Activated CD4-positive, alpha-beta T cell treated with anti-CD3 and anti-CD28 coated beads, Interleukin-2, amount 10 ng/mL, durations not matched to agents 24 days and 14 days (primary cell): ENCODE results near the gene C6orf15. TPM values are rescaled to one million over a fixed set of nuclear protein-coding genes. Genes with fewer than 3 reads are reported as not detected.
"Not testable (repeated sequence)": the region's sequence is repeated elsewhere in the genome, so short reads cannot be mapped to it uniquely, and the experiment has no call there.

ENCODE experiments used
- DNase-seq: peaks from one replicate; pipeline ENCODE4 v3.0.0; 2022
- H3K27ac Mint-ChIP-seq: one replicate; pipeline ENCODE4 v1.8.0; 2022; ENCODE audit warnings: mild to moderate bottlenecking, mixed read lengths
- H3K27me3 Mint-ChIP-seq: one replicate; pipeline ENCODE4 v1.8.0; 2022; ENCODE audit warnings: mixed read lengths
- H3K36me3 Mint-ChIP-seq: one replicate; pipeline ENCODE4 v1.8.0; 2022; ENCODE audit warnings: low read depth, mild to moderate bottlenecking, mixed read lengths
- H3K4me1 Mint-ChIP-seq: one replicate; pipeline ENCODE4 v1.8.0; 2021; ENCODE audit warnings: mixed read lengths
- H3K4me3 Mint-ChIP-seq: one replicate; pipeline ENCODE4 v1.8.0; 2022; ENCODE audit warnings: mild to moderate bottlenecking, moderate library complexity, mixed read lengths
- H3K9me3 Mint-ChIP-seq: one replicate; pipeline ENCODE4 v1.8.0; 2021; ENCODE audit warnings: mixed read lengths
- intact Hi-C: fragments of 100-400 bp; cut with micrococcal nuclease; formaldehyde crosslinking; loops from one replicate; pipeline ENCODE4 v1.15.1; 2023
- total RNA-seq: library from RNA; stranded (reverse); gene quantifications from 2 replicates; pipeline ENCODE4 v1.2.3, GENCODE V29; 2022

The C6orf15 gene
- total RNA-seq, 1 donor from 2014 or later, result not detected

DNA sequence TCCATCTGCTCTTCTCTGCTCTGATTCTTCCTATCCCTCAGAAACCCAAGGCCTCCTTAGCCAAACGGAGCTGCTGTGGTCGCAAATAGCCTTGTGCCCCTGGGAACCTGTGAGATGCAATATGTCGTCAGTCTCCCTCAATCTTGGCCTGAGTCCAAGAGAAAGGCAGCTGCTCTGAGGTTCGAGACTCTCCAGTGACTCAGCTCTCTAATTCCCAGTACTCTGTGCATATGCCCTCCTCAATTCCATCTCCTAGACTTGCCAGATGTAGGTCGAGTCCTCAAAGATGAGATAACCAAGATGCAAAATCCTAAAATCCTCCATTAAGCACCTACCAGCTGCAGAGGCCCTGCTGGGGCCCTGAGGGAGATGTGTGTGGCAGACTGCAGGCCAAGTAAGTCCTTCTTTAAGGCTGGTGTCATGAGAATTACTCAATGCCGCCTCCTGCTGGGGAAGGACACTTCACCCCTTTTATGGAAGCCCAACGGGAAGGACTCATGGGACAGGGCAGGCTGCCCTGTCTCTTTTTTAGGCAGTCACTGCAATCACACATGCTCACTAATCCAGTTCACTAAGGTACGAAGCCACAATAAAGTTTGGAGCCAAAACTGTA, 28.5 kb downstream of the C6orf15 start:
- Mint-ChIP-seq H3K36me3 (no peaks in the 10 kb centered on the region), H3K27ac (no peak overlapping the region), H3K27me3 (peaks cover 26% of the 10 kb centered on the region), H3K4me3 (no peak overlapping the region), H3K4me1 (peaks cover 19% of the 10 kb centered on the region), H3K9me3 (no peaks in the 10 kb centered on the region)
- DNase-seq, result peak; percentile 82
- intact Hi-C loops, result loop anchor here (10.0 kb wide), 1 partner anchor 359 kb away; the partner anchor contains the start of gene TUBB

DNA sequence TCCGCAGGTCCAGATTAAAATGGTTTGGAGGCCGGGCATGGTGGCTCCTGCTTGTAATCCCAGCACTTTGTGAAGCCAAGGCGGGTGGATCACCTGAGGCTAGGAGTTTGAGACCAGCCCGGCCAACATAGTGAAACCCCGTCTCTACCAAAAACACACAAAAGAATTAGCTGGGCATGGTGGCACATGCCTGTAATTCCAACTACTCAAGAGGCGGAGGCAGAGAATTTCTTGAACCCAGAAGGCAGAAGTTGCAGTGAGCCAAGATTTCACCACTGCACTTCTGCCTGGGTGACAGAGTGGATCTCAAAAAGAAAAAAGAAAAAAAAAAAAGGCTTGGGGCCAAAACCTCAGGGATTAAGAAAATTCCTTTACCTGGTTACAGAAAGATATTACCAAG, 30.5 kb downstream of the C6orf15 start:
- no peak for DNase-seq
- Mint-ChIP-seq H3K9me3 (no peaks in the 10 kb centered on the region), H3K4me3 (no peak overlapping the region), H3K4me1 (peaks cover 11% of the 10 kb centered on the region), H3K27ac (no peak overlapping the region), H3K27me3 (peaks cover 25% of the 10 kb centered on the region), H3K36me3 (no peaks in the 10 kb centered on the region)
- intact Hi-C loops, result loop anchor here (10.0 kb wide), 1 partner anchor 357 kb away; the partner anchor contains the start of gene TUBB

DNA sequence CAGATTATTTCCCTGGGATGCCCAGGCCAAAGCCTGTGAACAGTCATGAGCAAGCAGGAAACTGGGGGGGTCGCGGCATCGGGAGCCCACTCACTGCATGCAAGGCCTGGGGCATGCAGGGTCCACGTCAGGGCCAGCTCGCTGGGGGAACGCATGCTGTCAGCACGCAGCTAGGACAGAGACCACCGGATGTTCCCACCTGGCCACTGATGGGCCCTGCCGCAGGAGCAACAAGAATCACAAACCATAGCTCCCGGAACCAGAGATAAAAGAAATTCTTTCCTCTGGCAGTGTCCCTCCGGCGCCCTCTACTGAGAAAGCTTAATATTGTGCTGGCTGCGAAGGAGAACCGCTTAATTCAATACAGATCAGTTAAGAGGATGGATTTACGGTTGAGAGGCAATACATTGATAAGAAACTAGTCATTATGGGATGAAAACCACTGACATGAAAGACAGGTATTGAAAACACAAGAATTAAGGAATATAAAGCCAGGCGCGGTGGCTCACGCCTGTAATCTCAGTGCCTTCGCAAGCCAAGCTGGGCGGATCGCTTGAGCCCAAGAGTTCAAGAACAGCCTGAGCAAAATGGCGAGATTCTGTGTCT, 32.6 kb downstream of the C6orf15 start:
- Mint-ChIP-seq H3K27me3 (peaks cover 15% of the 10 kb centered on the region), H3K4me1 (peaks cover 8% of the 10 kb centered on the region), H3K4me3 (peak overlapping the region; percentile 28), H3K27ac (no peak overlapping the region), H3K36me3 (no peaks in the 10 kb centered on the region), H3K9me3 (no peaks in the 10 kb centered on the region)
- peak; percentile 92 for DNase-seq
- intact Hi-C loops, result loop anchor here (2.0 to 10.0 kb wide), 2 partner anchors 165 to 355 kb away; partner anchors contain the start of genes TUBB and VARS2

DNA sequence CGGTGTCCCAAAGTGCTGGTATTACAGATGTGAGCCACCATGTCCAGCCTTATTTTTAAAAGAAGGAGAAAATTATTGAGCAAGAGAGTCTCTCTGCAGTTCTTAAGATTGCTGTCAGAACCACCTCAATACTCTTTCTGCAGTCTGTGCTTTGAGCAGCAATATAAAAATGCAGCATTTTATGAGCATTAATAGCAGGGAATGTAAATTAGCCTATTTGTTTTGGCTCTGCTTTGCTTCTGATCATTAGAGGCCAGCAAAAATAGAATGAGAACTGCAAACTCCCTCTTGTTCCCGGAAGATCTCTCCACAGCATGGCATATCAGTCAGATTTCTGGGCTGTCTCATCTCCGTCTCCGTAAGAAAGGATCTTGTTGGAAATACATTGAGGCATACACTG, 35.8 kb downstream of the C6orf15 start:
- H3K4me3 Mint-ChIP-seq, result no peak overlapping the region
- peaks cover 8% of the 10 kb centered on the region for H3K4me1 Mint-ChIP-seq
- DNase-seq, result no peak
- H3K27me3 Mint-ChIP-seq, result peaks cover 8% of the 10 kb centered on the region
- intact Hi-C loops, result no loop called here
- no peak overlapping the region for H3K27ac Mint-ChIP-seq
- H3K9me3 Mint-ChIP-seq, result no peaks in the 10 kb centered on the region
- H3K36me3 Mint-ChIP-seq, result no peaks in the 10 kb centered on the region

DNA sequence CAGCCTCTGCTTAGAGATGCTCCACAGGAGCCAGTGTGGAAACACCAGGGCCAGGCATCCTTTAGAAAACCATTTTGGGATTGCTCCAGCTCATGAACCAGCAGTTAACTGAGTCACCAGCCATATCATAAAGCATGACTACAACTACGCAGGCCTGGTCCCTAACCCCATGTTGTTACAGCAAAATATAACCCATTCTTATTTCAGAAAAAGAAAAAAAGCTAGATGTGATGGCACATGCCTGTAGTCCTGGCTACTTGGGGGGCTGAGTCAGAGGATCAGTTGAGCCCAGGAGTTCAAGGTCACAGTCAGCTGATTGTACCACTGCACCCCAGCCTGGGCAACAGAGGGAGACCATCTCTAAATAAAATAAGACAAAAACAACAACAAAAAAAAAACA, 36.8 kb downstream of the C6orf15 start:
- no peak overlapping the region for H3K27ac Mint-ChIP-seq
- no peak overlapping the region for H3K4me3 Mint-ChIP-seq
- intact Hi-C loops, result no loop called here
- H3K27me3 Mint-ChIP-seq, result peaks cover 9% of the 10 kb centered on the region
- DNase-seq, result no peak
- no peaks in the 10 kb centered on the region for H3K36me3 Mint-ChIP-seq
- no peaks in the 10 kb centered on the region for H3K9me3 Mint-ChIP-seq
- H3K4me1 Mint-ChIP-seq, result peaks cover 8% of the 10 kb centered on the region

DNA sequence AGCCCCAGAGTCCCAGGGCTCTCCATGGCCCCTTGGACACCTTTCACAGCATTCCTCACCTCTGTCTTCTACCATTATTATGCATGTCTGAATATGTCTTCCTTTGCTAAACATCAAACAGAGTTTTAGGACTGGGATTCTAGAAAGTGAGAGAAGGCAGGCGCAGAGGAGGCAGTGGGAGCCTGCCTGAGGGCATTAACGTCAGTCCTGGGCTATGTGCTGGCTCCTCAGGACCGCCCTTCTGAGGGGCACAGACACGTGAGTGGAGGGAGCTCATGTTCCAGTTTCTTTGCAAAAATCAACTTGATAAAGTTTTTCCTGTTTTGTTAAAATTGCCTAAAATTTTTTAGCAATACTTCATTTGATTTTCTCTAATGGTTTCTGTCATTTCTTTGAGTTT, 38.0 kb downstream of the C6orf15 start:
- no peak overlapping the region for H3K4me3 Mint-ChIP-seq
- DNase-seq, result no peak
- H3K4me1 Mint-ChIP-seq, result peaks cover 2% of the 10 kb centered on the region
- no peak overlapping the region for H3K27ac Mint-ChIP-seq
- H3K36me3 Mint-ChIP-seq, result no peaks in the 10 kb centered on the region
- peaks cover 5% of the 10 kb centered on the region for H3K27me3 Mint-ChIP-seq
- intact Hi-C loops, result no loop called here
- no peaks in the 10 kb centered on the region for H3K9me3 Mint-ChIP-seq

DNA sequence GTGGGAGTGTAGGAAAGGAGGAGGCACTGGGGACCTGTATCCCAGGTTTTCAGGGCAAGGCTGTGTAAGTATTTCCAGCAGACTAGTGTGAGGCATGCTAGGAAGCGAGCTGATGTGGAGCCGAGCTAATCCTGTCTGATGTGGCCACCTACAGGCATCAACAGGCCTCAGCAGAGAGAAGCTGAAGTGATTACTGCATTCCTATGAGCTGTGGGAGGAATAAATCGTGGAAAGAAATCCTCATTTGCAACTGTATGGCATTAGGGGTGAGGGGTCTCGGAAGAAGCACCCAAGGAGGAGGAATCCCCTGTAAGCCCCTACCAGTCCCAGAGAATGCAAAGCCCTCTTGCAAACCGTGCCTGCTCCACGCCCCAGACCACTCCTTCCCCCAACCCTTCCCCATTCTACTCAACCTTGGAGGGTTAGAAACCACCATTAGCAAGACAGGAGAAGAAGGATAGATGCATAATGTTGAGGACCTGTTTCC, 41.6 kb downstream of the C6orf15 start:
- intact Hi-C loops, result no loop called here
- no peaks in the 10 kb centered on the region for H3K9me3 Mint-ChIP-seq
- peaks cover 2% of the 10 kb centered on the region for H3K4me1 Mint-ChIP-seq
- no peaks in the 10 kb centered on the region for H3K36me3 Mint-ChIP-seq
- no peak for DNase-seq
- no peak overlapping the region for H3K27ac Mint-ChIP-seq
- peaks cover 8% of the 10 kb centered on the region for H3K27me3 Mint-ChIP-seq
- H3K4me3 Mint-ChIP-seq, result no peak overlapping the region

DNA sequence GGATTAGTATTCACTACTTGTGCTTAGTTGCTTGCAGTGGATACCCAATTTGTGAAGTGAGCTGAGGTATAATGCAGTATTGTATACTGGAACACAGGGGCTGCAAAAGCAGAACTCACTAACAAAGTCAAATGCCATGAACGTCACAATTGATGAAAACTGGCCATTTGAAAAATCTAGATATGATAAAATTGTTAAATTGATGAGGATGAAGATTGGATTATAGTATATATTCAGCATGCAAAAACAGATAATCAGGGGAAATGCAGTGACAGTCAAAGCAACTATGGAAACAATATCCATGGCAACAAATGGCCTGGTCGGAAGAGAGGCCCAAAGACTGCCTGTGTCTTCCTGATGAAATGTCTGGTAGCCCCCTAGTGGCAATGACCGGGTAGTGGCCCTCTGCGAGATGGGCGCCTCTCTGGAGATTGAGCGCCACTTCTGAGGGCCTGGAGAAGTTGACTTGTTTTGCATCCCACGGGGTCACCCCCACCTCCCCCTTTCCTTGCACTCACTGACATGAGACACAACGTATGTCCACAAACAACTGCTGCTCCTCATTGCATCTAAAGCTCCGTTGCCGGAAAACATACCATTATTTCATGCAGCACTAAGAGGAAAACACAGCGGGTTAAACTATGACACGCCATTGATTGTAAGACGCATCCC, 43.6 kb downstream of the C6orf15 start:
- Mint-ChIP-seq H3K36me3 (no peaks in the 10 kb centered on the region), H3K9me3 (no peaks in the 10 kb centered on the region), H3K27me3 (peaks cover 8% of the 10 kb centered on the region), H3K27ac (no peak overlapping the region), H3K4me1 (peaks cover 2% of the 10 kb centered on the region), H3K4me3 (no peak overlapping the region)
- intact Hi-C loops, result loop anchor here (2.0 kb wide), 1 partner anchor 154 kb away; the partner anchor contains the start of gene VARS2
- DNase-seq, result peak; percentile 91

DNA sequence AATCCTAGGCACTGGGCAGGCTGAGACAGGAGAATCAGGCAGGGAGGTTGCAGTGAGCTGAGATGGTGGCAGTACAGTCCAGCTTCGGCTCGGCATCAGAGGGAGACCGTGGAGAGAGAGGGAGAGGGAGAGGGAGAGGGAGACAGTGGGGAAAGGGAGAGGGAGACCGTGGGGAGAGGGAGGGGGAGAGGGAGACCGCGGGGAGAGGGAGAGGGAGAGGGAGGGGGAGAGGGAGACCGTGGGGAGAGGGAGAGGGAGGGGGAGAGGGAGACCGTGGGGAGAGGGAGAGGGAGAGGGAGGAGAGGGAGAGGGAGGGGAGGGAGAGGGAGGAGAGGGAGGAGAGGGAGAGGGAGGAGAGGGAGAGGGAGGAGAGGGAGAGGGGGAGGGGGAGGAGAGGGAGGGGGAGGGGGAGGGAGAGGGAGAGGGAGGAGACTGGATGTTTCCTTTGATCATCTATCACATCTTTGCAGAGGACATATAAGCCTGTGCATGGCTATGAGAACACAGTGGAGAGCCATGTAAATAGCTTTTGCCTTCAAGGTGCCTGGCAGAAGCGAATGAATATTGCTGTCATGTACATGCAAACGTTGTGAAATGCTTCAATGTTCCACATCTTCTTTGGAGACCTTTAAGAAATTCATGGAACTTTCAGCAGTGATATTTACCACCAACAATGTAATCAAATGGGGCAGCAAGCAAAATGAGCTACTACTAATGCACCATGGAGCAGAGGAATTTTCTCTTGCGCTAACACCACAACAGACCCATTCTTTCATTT, 44.3 kb downstream of the C6orf15 start:
- not testable (repeated sequence) for H3K27ac Mint-ChIP-seq, H3K36me3 Mint-ChIP-seq, H3K4me1 Mint-ChIP-seq, H3K9me3 Mint-ChIP-seq, DNase-seq, H3K4me3 Mint-ChIP-seq
- H3K27me3 Mint-ChIP-seq, result peaks cover 12% of the 10 kb centered on the region
- intact Hi-C loops, result loop anchor here (2.0 kb wide), 1 partner anchor 153 kb away; the partner anchor contains the start of gene VARS2

DNA sequence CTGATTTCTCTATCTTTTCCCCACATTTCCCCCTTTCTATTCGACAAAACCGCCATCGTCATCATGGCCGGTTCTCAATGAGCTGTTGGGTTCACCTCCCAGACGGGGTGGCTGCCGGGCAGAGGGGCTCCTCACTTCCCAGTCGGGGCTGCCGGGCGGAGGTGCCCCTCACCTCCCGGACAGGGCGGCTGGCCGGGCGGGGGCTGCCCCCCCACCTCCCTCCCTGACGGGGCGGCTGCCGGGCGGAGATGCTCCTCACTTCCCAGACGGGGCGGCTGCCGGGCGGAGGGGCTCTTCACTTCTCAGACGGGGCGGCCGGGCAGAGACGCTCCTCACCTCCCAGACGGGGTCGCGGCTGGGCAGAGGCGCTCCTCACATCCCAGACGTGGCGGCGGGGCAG, 45.3 kb downstream of the C6orf15 start:
- H3K9me3 Mint-ChIP-seq, intact Hi-C loops, DNase-seq, H3K27ac Mint-ChIP-seq, H3K4me1 Mint-ChIP-seq, H3K4me3 Mint-ChIP-seq, H3K36me3 Mint-ChIP-seq: not testable (repeated sequence)
- H3K27me3 Mint-ChIP-seq, result peaks cover 12% of the 10 kb centered on the region

DNA sequence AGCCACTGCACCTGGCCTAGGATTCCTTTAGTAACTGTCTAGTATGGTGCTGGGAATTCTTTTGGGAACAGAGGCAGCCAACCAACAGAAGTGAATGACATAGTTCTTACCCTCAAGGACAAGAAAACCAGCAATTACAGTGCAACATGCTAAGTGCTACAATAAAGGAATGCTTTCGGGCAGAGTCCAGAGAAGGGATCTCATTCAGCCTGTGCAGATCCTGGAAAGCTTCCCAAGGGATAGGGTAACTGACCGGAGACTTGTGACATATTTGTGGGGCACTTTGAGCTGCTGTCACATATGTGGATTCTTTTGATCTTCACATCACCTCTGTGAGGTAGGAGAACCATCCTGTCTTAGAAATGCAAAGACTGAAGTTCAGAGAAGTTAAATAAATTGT, 46.8 kb downstream of the C6orf15 start:
- intact Hi-C loops, result no loop called here
- Mint-ChIP-seq H3K4me1 (peaks cover 2% of the 10 kb centered on the region), H3K36me3 (no peaks in the 10 kb centered on the region), H3K9me3 (no peaks in the 10 kb centered on the region), H3K27me3 (peaks cover 7% of the 10 kb centered on the region), H3K4me3 (no peak overlapping the region), H3K27ac (no peak overlapping the region)
- no peak for DNase-seq

DNA sequence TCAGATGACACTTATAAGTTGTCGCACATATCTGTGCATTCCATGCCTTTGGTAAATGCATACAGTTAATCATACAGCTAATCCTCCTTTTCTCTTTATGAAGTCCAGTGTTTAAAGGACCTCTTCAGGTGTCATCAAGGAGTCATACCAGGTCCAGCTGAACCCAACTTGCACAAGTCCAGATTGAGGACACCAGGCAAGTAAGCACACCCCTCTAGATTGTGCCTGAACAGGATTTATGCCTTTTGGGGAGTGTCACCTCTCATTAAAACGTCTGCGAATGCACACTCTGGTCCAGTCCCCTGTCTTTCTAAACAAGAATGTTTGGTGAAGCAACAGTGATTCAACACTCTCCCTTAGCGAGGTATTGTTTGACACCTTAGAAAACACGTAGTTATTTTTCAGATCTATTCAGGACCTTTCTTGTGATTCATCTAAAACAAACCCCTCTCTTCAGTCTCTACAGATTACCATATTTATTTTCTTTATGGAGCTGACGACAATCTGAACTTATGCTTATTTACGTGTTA, 48.4 kb downstream of the C6orf15 start:
- no peaks in the 10 kb centered on the region for H3K36me3 Mint-ChIP-seq
- no peak overlapping the region for H3K4me3 Mint-ChIP-seq
- H3K27ac Mint-ChIP-seq, result no peak overlapping the region
- peaks cover under 1% of the 10 kb centered on the region for H3K4me1 Mint-ChIP-seq
- intact Hi-C loops, result no loop called here
- DNase-seq, result no peak
- no peaks in the 10 kb centered on the region for H3K9me3 Mint-ChIP-seq
- peaks cover 7% of the 10 kb centered on the region for H3K27me3 Mint-ChIP-seq
